Ishikawa (cell line): ENCODE data around the gene SLU7.

Experiments
- CEBPB ChIP-seq: IDR thresholded peaks from 2 replicates; pipeline ENCODE4 v1.6.1; 2012
- CREB1 ChIP-seq: IDR thresholded peaks from 2 replicates; pipeline ENCODE4 v1.6.1; 2012; ENCODE audit warnings: low read depth
- EGR1 ChIP-seq: IDR thresholded peaks from 2 replicates; pipeline ENCODE4 v1.6.1; 2012
- EP300 ChIP-seq: IDR thresholded peaks from 2 replicates; pipeline ENCODE4 v1.6.1; 2012; ENCODE audit warnings: borderline replicate concordance
- FOXM1 ChIP-seq: IDR thresholded peaks from 2 replicates; pipeline ENCODE4 v1.6.1; 2012; ENCODE audit warnings: low read depth, borderline replicate concordance
- MAX ChIP-seq: IDR thresholded peaks from 2 replicates; pipeline ENCODE4 v1.6.1; 2012
- NFIC ChIP-seq: IDR thresholded peaks from 2 replicates; pipeline ENCODE4 v1.6.1; 2012
- RAD21 ChIP-seq: IDR thresholded peaks from 2 replicates; pipeline ENCODE4 v1.6.1; 2012; ENCODE audit warnings: low read depth
- REST ChIP-seq: IDR thresholded peaks from 2 replicates; pipeline ENCODE4 v1.6.1; 2012; ENCODE audit warnings: low read depth, mild to moderate bottlenecking
- TAF1 ChIP-seq: IDR thresholded peaks from 2 replicates; pipeline ENCODE4 v1.6.1; 2012; ENCODE audit warnings: low read depth, mild to moderate bottlenecking
- TCF12 ChIP-seq: IDR thresholded peaks from 2 replicates; pipeline ENCODE4 v1.6.1; 2012; ENCODE audit warnings: low read depth
- TEAD4 ChIP-seq: IDR thresholded peaks from 2 replicates; pipeline ENCODE4 v1.6.1; 2012
- USF1 ChIP-seq: IDR thresholded peaks from 2 replicates; pipeline ENCODE4 v1.6.1; 2012
- YY1 ChIP-seq: IDR thresholded peaks from 2 replicates; pipeline ENCODE4 v1.6.1; 2012; ENCODE audit warnings: low read depth
- ZBTB7A ChIP-seq: IDR thresholded peaks from 2 replicates; pipeline ENCODE4 v1.6.1; 2012; ENCODE audit warnings: low read depth

Gene SLU7

GRCh38 chr5:160452795-160453194 is 33.9 kb upstream of the SLU7 start:
- no peak for TF ChIP-seq EP300
- no peak for TF ChIP-seq TCF12
- no peak for TF ChIP-seq NFIC
- TF ChIP-seq RAD21, result no peak
- TF ChIP-seq MAX, result no peak
- no peak for TF ChIP-seq CEBPB
- TF ChIP-seq TAF1, result no peak
- TF ChIP-seq USF1, result no peak
- no peak for TF ChIP-seq FOXM1
- TF ChIP-seq REST, result no peak
- no peak for TF ChIP-seq YY1
- TF ChIP-seq TEAD4, result no peak
- no peak for TF ChIP-seq CREB1
- no peak for TF ChIP-seq EGR1
- no peak for TF ChIP-seq ZBTB7A

- TF ChIP-seq NFIC (no peak), USF1 (no peak), ZBTB7A (no peak), TAF1 (no peak), TEAD4 (no peak), REST (no peak), RAD21 (no peak), MAX (no peak), FOXM1 (no peak), YY1 (no peak), CREB1 (no peak), EGR1 (no peak), TCF12 (no peak), CEBPB (no peak), EP300 (no peak)
Measured at GRCh38 chr5:160452036-160452435, 33.2 kb upstream of the SLU7 start.

- TF ChIP-seq CREB1, result no peak
- TF ChIP-seq FOXM1, result no peak
- TF ChIP-seq CEBPB, result no peak
- TF ChIP-seq REST, result no peak
- TF ChIP-seq EGR1, result no peak
- TF ChIP-seq NFIC, result no peak
- TF ChIP-seq ZBTB7A, result no peak
- no peak for TF ChIP-seq TEAD4
- no peak for TF ChIP-seq USF1
- no peak for TF ChIP-seq RAD21
- TF ChIP-seq MAX, result no peak
- TF ChIP-seq EP300, result no peak
- TF ChIP-seq TAF1, result no peak
- no peak for TF ChIP-seq YY1
- no peak for TF ChIP-seq TCF12
Measured at GRCh38 chr5:160451281-160451680, 32.4 kb upstream of the SLU7 start.
